Activated CD4-positive, alpha-beta memory T cell treated with anti-CD3 and anti-CD28 coated beads, Interleukin-2, amount 10 ng/mL, durations not matched to agents 7 days and 5 days (primary cell): ENCODE measurements around the gene RIOK1. TPM values are rescaled to one million over a fixed set of nuclear protein-coding genes. Genes with fewer than 3 reads are reported as not detected.

Experiments
- CTCF ChIA-PET: fragments of 350-600 bp; sonication (Branson Sonifier 250); formaldehyde crosslinking; loops from one replicate; lab custom pipeline; 2021; ENCODE audit warnings: antibody characterized with exemption, inconsistent platforms; lab: Charles Lee
- POLR2A ChIA-PET: fragments of 350-600 bp; sonication (Branson Sonifier 250); formaldehyde crosslinking; loops from one replicate; lab custom pipeline; 2021; ENCODE audit warnings: antibody characterized with exemption; lab: Charles Lee
- DNase-seq: peaks from one replicate; pipeline ENCODE4 v3.0.0-alpha.2; 2020
- H3K27ac Mint-ChIP-seq: one replicate; pipeline ENCODE4 v1.8.0; 2021; ENCODE audit warnings: mild to moderate bottlenecking, mixed read lengths
- H3K27me3 Mint-ChIP-seq: one replicate; pipeline ENCODE4 v1.8.0; 2021; ENCODE audit warnings: mixed read lengths
- H3K36me3 Mint-ChIP-seq: one replicate; pipeline ENCODE4 v1.8.0; 2021; ENCODE audit warnings: low read depth, mixed read lengths
- H3K4me1 Mint-ChIP-seq: one replicate; pipeline ENCODE4 v1.8.0; 2021; ENCODE audit warnings: mixed read lengths
- H3K4me3 Mint-ChIP-seq: one replicate; pipeline ENCODE4 v1.8.0; 2021; ENCODE audit warnings: mild to moderate bottlenecking, mixed read lengths
- H3K9me3 Mint-ChIP-seq: one replicate; pipeline ENCODE4 v1.8.0; 2021; ENCODE audit warnings: mixed read lengths
- total RNA-seq, 2 experiments: library from RNA; stranded (reverse); gene quantifications; one replicate each; pipeline ENCODE4 v1.2.3, GENCODE V29; 2021

RIOK1 gene
- total RNA-seq, 2 experiments from 2014 or later: 23.4 to 27.0 TPM

- Mint-ChIP-seq H3K27me3 (no peaks in the 10 kb centered on the region), H3K4me1 (peaks cover 2% of the 10 kb centered on the region), H3K27ac (no peak overlapping the region), H3K36me3 (no peaks in the 10 kb centered on the region), H3K9me3 (peaks cover 2% of the 10 kb centered on the region), H3K4me3 (no peak overlapping the region)
- POLR2A ChIA-PET: no interaction called here
- CTCF ChIA-PET: no interaction called here
- no peak for DNase-seq
Measured at GRCh38 chr6:7433121-7433617, 43.6 kb downstream of the RIOK1 start.

GRCh38 chr6:7434672-7435071 is 45.1 kb downstream of the RIOK1 start:
- DNase-seq: no peak
- ChIA-PET CTCF (no interaction called here), POLR2A (no interaction called here)
- H3K27ac Mint-ChIP-seq: no peak overlapping the region
- H3K27me3 Mint-ChIP-seq: no peaks in the 10 kb centered on the region
- H3K36me3 Mint-ChIP-seq: no peaks in the 10 kb centered on the region
- H3K4me3 Mint-ChIP-seq: no peak overlapping the region
- H3K4me1 Mint-ChIP-seq: peaks cover 11% of the 10 kb centered on the region
- H3K9me3 Mint-ChIP-seq: peaks cover 2% of the 10 kb centered on the region

GRCh38 chr6:7438011-7438410 is 48.4 kb downstream of the RIOK1 start:
- Mint-ChIP-seq H3K27me3 (no peaks in the 10 kb centered on the region), H3K4me3 (no peak overlapping the region), H3K27ac (no peak overlapping the region), H3K4me1 (peaks cover 19% of the 10 kb centered on the region), H3K36me3 (no peaks in the 10 kb centered on the region), H3K9me3 (peaks cover 7% of the 10 kb centered on the region)
- DNase-seq: no peak
- ChIA-PET CTCF (no interaction called here), POLR2A (no interaction called here)

- no peaks in the 10 kb centered on the region for H3K36me3 Mint-ChIP-seq
- H3K4me1 Mint-ChIP-seq: peaks cover 19% of the 10 kb centered on the region
- no peaks in the 10 kb centered on the region for H3K27me3 Mint-ChIP-seq
- no peak for DNase-seq
- ChIA-PET POLR2A (interaction anchor here (1.3 kb wide), 1 partner anchor 50 kb away, joined by 4 read pairs; the partner anchor contains the start of genes CAGE1 and RIOK1), CTCF (no interaction called here)
- no peak overlapping the region for H3K27ac Mint-ChIP-seq
- peaks cover 7% of the 10 kb centered on the region for H3K9me3 Mint-ChIP-seq
- H3K4me3 Mint-ChIP-seq: no peak overlapping the region
Measured at GRCh38 chr6:7439228-7439627, 49.6 kb downstream of the RIOK1 start.

GRCh38 chr6:7440476-7440875 is 50.9 kb downstream of the RIOK1 start:
- Mint-ChIP-seq H3K4me1 (peaks cover 19% of the 10 kb centered on the region), H3K36me3 (no peaks in the 10 kb centered on the region), H3K27me3 (peaks cover 3% of the 10 kb centered on the region), H3K27ac (no peak overlapping the region), H3K9me3 (peaks cover 5% of the 10 kb centered on the region), H3K4me3 (no peak overlapping the region)
- POLR2A ChIA-PET: no interaction called here
- DNase-seq: no peak
- CTCF ChIA-PET: no interaction called here

DNA sequence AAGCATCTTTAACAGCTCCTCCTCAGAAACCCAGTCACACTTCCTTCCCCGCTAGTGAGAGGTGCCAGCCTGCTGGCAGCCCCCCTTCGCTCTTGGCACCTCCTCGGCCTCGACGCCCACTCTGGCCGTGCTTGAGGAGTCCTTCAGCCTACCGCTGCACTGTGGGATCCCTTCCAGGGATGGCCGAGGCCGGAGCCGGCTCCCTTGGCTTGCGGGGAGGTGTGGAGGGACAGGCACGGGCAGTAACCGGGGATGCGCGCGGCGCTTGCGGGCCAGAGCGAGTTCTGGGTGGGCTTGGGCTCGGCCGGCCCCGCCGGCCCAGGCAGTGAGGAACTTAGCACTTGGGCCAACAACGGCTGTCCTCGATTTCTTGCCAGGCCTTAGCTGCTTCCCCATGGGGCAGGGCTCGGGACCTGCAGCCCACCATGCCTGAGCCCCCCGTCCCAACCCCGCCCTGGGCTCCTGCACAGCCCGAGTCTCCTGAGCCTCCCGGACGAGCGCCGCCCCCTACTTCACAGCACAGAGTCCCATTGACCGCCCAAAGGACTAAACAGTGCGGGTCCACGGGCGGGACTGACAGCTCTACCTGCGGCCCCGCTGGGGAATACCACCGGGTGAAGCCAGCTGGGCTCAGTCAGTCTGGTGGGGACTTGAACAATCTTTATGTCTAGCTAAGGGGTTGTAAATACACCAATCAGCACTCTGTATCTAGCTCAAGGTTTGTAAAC is 51.6 kb downstream of the RIOK1 start:
- H3K27ac Mint-ChIP-seq: peak overlapping the region; percentile 9
- peaks cover 5% of the 10 kb centered on the region for H3K9me3 Mint-ChIP-seq
- no peak for DNase-seq
- peaks cover 19% of the 10 kb centered on the region for H3K4me1 Mint-ChIP-seq
- no peak overlapping the region for H3K4me3 Mint-ChIP-seq
- ChIA-PET POLR2A (no interaction called here), CTCF (no interaction called here)
- no peaks in the 10 kb centered on the region for H3K36me3 Mint-ChIP-seq
- H3K27me3 Mint-ChIP-seq: peaks cover 5% of the 10 kb centered on the region

DNA sequence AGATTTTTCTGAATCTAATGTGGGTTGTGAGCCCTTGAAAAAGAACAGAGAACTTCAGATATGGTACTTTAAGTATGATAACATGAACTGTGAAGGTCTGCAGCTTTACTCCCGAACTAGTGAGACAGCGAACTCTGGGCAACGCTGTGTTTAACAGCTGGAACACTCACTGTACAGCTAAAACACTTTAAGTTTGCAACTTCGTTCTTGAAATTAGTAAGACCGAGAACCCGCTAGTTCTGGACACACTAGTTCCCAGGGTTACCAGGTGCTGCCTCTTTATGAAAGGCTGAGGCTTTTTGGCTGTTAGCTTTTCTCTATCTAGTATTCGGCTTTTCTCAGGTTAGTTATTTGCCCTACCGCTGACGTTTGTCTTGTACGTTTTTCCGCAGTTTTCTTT is 52.9 kb downstream of the RIOK1 start:
- Mint-ChIP-seq H3K36me3 (no peaks in the 10 kb centered on the region), H3K27ac (no peak overlapping the region), H3K4me3 (no peak overlapping the region), H3K27me3 (peaks cover 5% of the 10 kb centered on the region), H3K9me3 (peaks cover 5% of the 10 kb centered on the region), H3K4me1 (peaks cover 17% of the 10 kb centered on the region)
- POLR2A ChIA-PET: no interaction called here
- CTCF ChIA-PET: no interaction called here
- no peak for DNase-seq

- no peak overlapping the region for H3K4me3 Mint-ChIP-seq
- peaks cover 10% of the 10 kb centered on the region for H3K27me3 Mint-ChIP-seq
- peaks cover 5% of the 10 kb centered on the region for H3K9me3 Mint-ChIP-seq
- POLR2A ChIA-PET: no interaction called here
- H3K36me3 Mint-ChIP-seq: no peaks in the 10 kb centered on the region
- peaks cover 5% of the 10 kb centered on the region for H3K4me1 Mint-ChIP-seq
- H3K27ac Mint-ChIP-seq: no peak overlapping the region
- CTCF ChIA-PET: no interaction called here
- no peak for DNase-seq
Measured at GRCh38 chr6:7445101-7445500, 55.5 kb downstream of the RIOK1 start.

- Mint-ChIP-seq H3K27ac (no peak overlapping the region), H3K36me3 (no peaks in the 10 kb centered on the region), H3K27me3 (peaks cover 10% of the 10 kb centered on the region), H3K9me3 (peaks cover 2% of the 10 kb centered on the region), H3K4me1 (no peaks in the 10 kb centered on the region), H3K4me3 (no peak overlapping the region)
- ChIA-PET POLR2A (no interaction called here), CTCF (no interaction called here)
- no peak for DNase-seq
Measured at GRCh38 chr6:7445885-7446461, 56.4 kb downstream of the RIOK1 start.

DNA sequence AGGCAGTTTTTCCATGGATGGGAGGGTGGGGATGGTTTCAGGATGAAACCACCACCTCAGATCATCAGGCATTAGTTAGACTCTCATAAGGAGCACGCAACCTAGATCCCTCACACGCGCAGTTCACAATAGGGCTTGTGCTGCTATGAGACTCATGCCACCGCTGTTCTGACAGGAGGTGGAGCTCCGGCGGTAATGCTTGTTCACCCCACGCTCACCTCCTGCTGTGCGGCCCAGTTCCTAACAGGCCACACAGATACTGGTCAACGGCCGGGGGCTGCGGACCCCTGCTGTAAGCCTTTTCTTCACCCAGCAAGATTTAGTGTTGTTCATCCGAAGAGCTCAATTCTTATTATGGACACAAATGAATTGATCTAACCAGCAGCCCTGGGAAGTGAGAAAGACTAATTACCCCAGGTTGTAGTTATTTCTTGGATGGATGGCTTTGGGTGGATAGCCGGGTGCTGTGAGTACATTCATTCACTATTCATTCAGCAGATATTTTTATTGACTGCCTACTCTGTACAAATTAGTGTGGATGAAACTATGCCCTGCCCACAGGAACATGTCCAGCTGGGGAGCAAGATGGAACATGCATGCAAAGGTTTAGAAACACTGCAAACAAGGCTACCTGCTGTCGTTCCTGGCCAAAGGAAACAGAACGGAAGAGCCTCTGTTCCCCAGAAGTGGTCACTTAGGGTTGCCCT is 57.2 kb downstream of the RIOK1 start:
- ChIA-PET CTCF (no interaction called here), POLR2A (no interaction called here)
- peaks cover 10% of the 10 kb centered on the region for H3K27me3 Mint-ChIP-seq
- H3K4me1 Mint-ChIP-seq: no peaks in the 10 kb centered on the region
- no peak overlapping the region for H3K4me3 Mint-ChIP-seq
- no peaks in the 10 kb centered on the region for H3K36me3 Mint-ChIP-seq
- H3K27ac Mint-ChIP-seq: no peak overlapping the region
- no peak for DNase-seq
- H3K9me3 Mint-ChIP-seq: peaks cover 2% of the 10 kb centered on the region

DNA sequence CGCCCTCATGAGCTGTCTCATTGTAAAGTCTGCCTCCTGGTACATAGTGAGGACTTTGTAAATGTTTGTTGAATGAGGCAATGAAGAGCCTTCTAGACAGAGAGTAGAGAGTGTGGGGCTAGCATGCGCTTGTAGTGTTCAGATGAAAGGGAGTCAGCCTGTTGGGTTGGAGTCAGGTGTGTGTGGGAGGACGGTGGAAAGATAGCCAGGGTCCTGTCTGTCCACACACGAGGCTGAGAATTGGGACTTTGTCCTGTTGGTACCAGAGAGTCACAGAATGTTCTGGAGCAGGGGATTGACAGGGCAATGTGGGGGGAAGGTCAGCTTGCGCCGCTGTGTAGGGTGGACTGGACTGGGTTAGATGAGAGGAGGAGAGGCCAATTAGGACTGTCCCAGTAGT is 58.6 kb downstream of the RIOK1 start:
- no peaks in the 10 kb centered on the region for H3K9me3 Mint-ChIP-seq
- ChIA-PET POLR2A (no interaction called here), CTCF (no interaction called here)
- peaks cover 12% of the 10 kb centered on the region for H3K27me3 Mint-ChIP-seq
- no peaks in the 10 kb centered on the region for H3K4me1 Mint-ChIP-seq
- no peak for DNase-seq
- no peaks in the 10 kb centered on the region for H3K36me3 Mint-ChIP-seq
- no peak overlapping the region for H3K4me3 Mint-ChIP-seq
- no peak overlapping the region for H3K27ac Mint-ChIP-seq

- no peaks in the 10 kb centered on the region for H3K9me3 Mint-ChIP-seq
- ChIA-PET POLR2A (no interaction called here), CTCF (no interaction called here)
- no peak overlapping the region for H3K4me3 Mint-ChIP-seq
- no peak overlapping the region for H3K27ac Mint-ChIP-seq
- DNase-seq: no peak
- H3K36me3 Mint-ChIP-seq: no peaks in the 10 kb centered on the region
- no peaks in the 10 kb centered on the region for H3K4me1 Mint-ChIP-seq
- H3K27me3 Mint-ChIP-seq: peaks cover 12% of the 10 kb centered on the region
Measured at GRCh38 chr6:7449018-7449417, 59.4 kb downstream of the RIOK1 start.

- Mint-ChIP-seq H3K36me3 (no peaks in the 10 kb centered on the region), H3K27ac (no peak overlapping the region), H3K4me1 (no peaks in the 10 kb centered on the region), H3K9me3 (no peaks in the 10 kb centered on the region), H3K27me3 (peaks cover 7% of the 10 kb centered on the region), H3K4me3 (no peak overlapping the region)
- POLR2A ChIA-PET: no interaction called here
- DNase-seq: no peak
- CTCF ChIA-PET: no interaction called here
Measured at GRCh38 chr6:7451326-7451725, 61.7 kb downstream of the RIOK1 start.
